ENCODE measurements around the gene LAMTOR4.

DNA sequence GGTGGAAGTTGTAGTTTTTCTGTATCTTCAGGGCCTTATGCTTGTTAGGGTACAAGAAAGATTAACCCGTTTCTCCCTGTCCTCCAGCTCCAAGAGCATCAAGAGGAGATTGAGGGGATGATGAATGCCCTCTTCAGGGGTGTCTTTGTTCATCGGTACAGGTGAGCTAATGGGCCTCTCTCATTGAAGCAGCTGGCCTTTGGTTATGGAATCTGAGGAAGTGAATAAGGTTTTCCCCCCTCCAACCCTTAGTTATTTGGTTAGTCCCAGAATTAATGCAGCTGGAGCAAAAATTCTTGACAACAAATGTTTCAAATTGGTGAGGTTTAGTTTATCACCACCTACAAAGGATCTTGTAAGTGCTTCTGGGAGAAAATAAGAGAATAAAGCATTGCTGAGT is 46.5 kb downstream of the LAMTOR4 start:
- no peak for TF ChIP-seq EGR1 (IDR thresholded peaks at IDR 0.05)
- TF ChIP-seq NFIC (IDR thresholded peaks at IDR 0.05): no peak
- TF ChIP-seq, protein P1, sequence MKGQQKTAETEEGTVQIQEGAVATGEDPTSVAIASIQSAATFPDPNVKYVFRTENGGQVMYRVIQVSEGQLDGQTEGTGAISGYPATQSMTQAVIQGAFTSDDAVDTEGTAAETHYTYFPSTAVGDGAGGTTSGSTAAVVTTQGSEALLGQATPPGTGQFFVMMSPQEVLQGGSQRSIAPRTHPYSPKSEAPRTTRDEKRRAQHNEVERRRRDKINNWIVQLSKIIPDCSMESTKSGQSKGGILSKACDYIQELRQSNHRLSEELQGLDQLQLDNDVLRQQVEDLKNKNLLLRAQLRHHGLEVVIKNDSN (IDR thresholded peaks at IDR 0.05): no peak
- no peak for TF ChIP-seq TAF1 (IDR thresholded peaks at IDR 0.05; ENCODE audit: low read depth)
- TF ChIP-seq RAD21 (IDR thresholded peaks at IDR 0.05; ENCODE audit: low read depth): no peak
- TF ChIP-seq EP300 (IDR thresholded peaks at IDR 0.05; ENCODE audit: borderline replicate concordance): no peak
- no peak for TF ChIP-seq ZBTB7A (IDR thresholded peaks at IDR 0.05; ENCODE audit: low read depth)

Measured in Ishikawa (cell line).